DND-41 (cell line): ENCODE results near the gene POLA2.

Experiments used
- ATAC-seq: fragments of 200-7000 bp; cut with Tn5 transposase; 3 replicates; pipeline ENCODE4 v1.9.1; 2021; ENCODE audit warnings: low read depth; ENCODE audit not compliant: insufficient read depth
- DNase-seq: peaks from one replicate; pipeline ENCODE4 v3.0.0-alpha.2; 2020
- H2AFZ ChIP-seq: 2 replicates; pipeline ENCODE4 v1.6.0; 2012; ENCODE audit warnings: low read depth, low read length
- H3K27ac ChIP-seq: 2 replicates; pipeline ENCODE4 v1.5.1; 2012; ENCODE audit warnings: low read length, inconsistent platforms
- H3K27me3 ChIP-seq: fragments of 200-600 bp; sonication (generic); 2 replicates; pipeline ENCODE4 v1.6.0; 2012; ENCODE audit warnings: low read length, mild to moderate bottlenecking, inconsistent platforms; ENCODE audit not compliant: insufficient read depth, poor library complexity
- H3K36me3 ChIP-seq: 2 replicates; pipeline ENCODE4 v1.5.1; 2012; ENCODE audit warnings: low read length, inconsistent platforms; ENCODE audit not compliant: insufficient read depth
- H3K4me1 ChIP-seq: 2 replicates; pipeline ENCODE4 v1.5.1; 2012; ENCODE audit warnings: mild to moderate bottlenecking, low read length; ENCODE audit not compliant: insufficient read depth
- H3K4me2 ChIP-seq: 2 replicates; pipeline ENCODE4 v1.6.0; 2012; ENCODE audit warnings: mild to moderate bottlenecking, moderate library complexity, low read length, inconsistent platforms; ENCODE audit not compliant: insufficient read depth
- H3K4me3 ChIP-seq, 2 experiments: fragments of 200-600 bp in 1 of 2; shearing (Covaris generic) in 1 of 2; 2 replicates each; pipeline ENCODE4 v1.5.1; 2012 to 2016; ENCODE audit warnings: inconsistent platforms in 2 of 2, low read length in 2 of 2, mild to moderate bottlenecking in 2 of 2, low read depth in 1 of 2, moderate library complexity in 1 of 2
- H3K79me2 ChIP-seq: 2 replicates; pipeline ENCODE4 v1.6.0; 2012; ENCODE audit warnings: low read length, inconsistent platforms; ENCODE audit not compliant: insufficient read depth
- H3K9ac ChIP-seq: 2 replicates; pipeline ENCODE4 v1.6.0; 2012; ENCODE audit warnings: low read depth, mild to moderate bottlenecking, inconsistent platforms, low read length, moderate library complexity
- H3K9me3 ChIP-seq: 2 replicates; pipeline ENCODE4 v1.5.1; 2012; ENCODE audit warnings: low read length, moderate library complexity, mild to moderate bottlenecking, inconsistent platforms; ENCODE audit not compliant: insufficient read depth, severe bottlenecking
- H4K20me1 ChIP-seq: 2 replicates; pipeline ENCODE4 v1.6.0; 2012; ENCODE audit warnings: low read length; ENCODE audit not compliant: insufficient read depth
- CTCF ChIP-seq: IDR thresholded peaks from 2 replicates; pipeline ENCODE4 v1.5.1; 2012; ENCODE audit warnings: borderline replicate concordance, low read length, moderate library complexity, mild to moderate bottlenecking; ENCODE audit not compliant: poor library complexity, severe bottlenecking; ENCODE audit errors: extremely low read depth
- EZH2 ChIP-seq: IDR thresholded peaks from 3 replicates; pipeline ENCODE4 v1.6.1; 2012; ENCODE audit warnings: borderline replicate concordance, low read depth, mild to moderate bottlenecking, moderate library complexity, low read length, inconsistent platforms; ENCODE audit not compliant: severe bottlenecking

Gene POLA2

DNA sequence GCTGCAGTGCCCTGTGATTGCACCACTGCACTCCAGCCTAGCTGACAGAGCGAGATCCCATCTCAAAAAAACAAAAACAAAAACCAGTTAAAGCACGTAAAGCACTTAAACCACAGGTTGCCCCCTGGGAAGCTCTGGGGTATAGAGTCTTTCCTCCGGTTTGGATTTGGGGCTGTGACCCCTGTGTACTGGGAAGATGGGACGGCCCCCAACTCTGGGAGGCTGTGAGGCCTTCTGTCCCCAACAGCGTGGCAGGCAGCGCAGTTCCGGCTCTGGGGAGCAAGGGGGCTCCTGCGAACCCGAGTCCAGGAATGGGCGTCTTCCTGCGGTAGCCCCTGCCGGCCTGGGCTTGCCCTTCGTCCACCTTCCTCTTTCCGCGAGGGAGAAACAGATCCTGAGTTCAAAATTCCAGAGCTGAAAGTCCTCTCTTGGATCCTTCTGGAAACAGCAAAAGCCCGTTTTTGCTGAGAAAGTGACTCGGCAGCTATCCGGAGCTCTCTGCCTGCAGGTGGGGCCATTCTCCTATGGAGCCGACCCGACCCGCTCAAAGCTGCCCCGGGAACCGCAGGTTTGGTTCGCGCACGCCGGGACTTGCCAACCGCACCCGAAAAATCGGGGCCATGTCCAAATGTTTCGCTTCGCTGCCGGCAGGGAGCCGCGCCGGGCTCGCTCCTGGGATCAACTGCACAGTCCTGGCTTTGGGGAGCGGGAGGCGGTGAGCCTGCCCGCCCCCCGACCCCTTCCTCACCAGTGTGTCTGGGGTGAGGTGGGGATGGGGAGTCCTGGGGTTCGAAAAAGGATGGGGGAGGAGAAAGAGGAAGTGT is 36.3 kb upstream of the POLA2 start:
- no peak overlapping the region for H3K27ac ChIP-seq
- H3K27me3 ChIP-seq = peaks cover 19% of the 10 kb centered on the region
- no peaks in the 10 kb centered on the region for H3K9me3 ChIP-seq
- no peaks in the 10 kb centered on the region for H4K20me1 ChIP-seq
- peak; percentile 63; the same call in 2 of the 3 replicates for ATAC-seq
- no peak overlapping the region for H2AFZ ChIP-seq
- H3K4me3 ChIP-seq = no peak overlapping the region
- peak; percentile 26 for DNase-seq
- no peaks in the 10 kb centered on the region for H3K36me3 ChIP-seq
- no peaks in the 10 kb centered on the region for H3K79me2 ChIP-seq
- peak; percentile 41 for TF ChIP-seq CTCF
- no peak for TF ChIP-seq EZH2
- H3K9ac ChIP-seq = no peak overlapping the region
- H3K4me1 ChIP-seq = no peaks in the 10 kb centered on the region; the same call in 1 of the 2 replicates
- H3K4me2 ChIP-seq = peak overlapping the region; percentile 11; the same call in 1 of the 2 replicates

DNA sequence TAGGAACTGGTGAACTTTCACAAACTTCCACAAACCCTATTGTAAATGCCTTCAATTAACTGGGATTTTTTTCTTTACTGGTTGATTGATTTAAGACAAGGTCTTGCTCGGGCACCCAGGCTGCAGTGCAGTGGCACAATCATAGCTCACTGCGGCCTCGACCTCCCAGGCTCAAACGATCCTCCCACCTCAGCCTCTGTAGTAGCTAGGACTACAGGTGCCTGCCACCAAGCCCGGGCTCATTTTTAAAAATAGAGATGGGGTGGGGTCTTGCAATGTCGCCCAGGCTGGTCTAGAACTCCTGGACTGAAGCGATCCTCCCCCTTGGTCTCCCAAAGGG is 35.7 kb upstream of the POLA2 start:
- ATAC-seq (no peak), DNase-seq (no peak)
- Histone ChIP-seq H3K4me3 (no peak overlapping the region), H3K36me3 (no peaks in the 10 kb centered on the region), H3K9ac (no peak overlapping the region), H3K9me3 (no peaks in the 10 kb centered on the region), H3K4me1 (no peaks in the 10 kb centered on the region; the same call in 1 of the 2 replicates), H3K79me2 (no peaks in the 10 kb centered on the region), H3K4me2 (no peak overlapping the region), H3K27ac (no peak overlapping the region), H3K27me3 (peaks cover 19% of the 10 kb centered on the region), H4K20me1 (no peaks in the 10 kb centered on the region), H2AFZ (no peak overlapping the region)
- TF ChIP-seq CTCF (no peak), EZH2 (no peak)

DNA sequence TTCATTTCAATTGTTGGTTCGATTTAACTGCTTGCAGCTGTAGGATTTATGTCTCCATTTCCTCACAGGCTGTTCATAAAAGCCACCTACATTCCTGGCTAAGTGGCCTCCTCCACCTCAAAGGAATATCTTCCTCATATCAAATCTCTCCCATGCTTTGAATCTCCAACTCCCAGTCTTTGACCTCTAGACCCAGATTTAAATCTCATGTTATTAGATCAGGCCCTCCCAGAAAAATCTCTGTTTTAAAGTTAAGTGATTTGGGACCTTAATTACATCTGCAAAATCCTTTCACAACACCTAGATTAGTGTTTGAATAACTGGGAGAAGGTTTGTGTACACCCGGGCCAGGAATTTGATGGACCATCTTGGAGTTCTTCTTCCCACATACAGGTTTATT is 33.9 kb upstream of the POLA2 start:
- Histone ChIP-seq H3K27me3 (peaks cover 19% of the 10 kb centered on the region), H3K9me3 (no peaks in the 10 kb centered on the region), H3K36me3 (no peaks in the 10 kb centered on the region), H3K9ac (no peak overlapping the region), H3K4me2 (no peak overlapping the region), H2AFZ (no peak overlapping the region), H3K27ac (no peak overlapping the region), H3K79me2 (no peaks in the 10 kb centered on the region), H3K4me3 (no peak overlapping the region), H4K20me1 (no peaks in the 10 kb centered on the region), H3K4me1 (no peaks in the 10 kb centered on the region; the same call in 1 of the 2 replicates)
- ATAC-seq = no peak
- no peak for DNase-seq
- TF ChIP-seq CTCF (no peak), EZH2 (no peak)
